GM18502 (cell line): ENCODE results near the gene FAM151A.

Source experiments
- ATAC-seq: cut with Tn5 transposase; IDR thresholded peaks from one replicate; pipeline ENCODE4 v1.9.1; 2021; ENCODE audit warnings: mild to moderate bottlenecking; ENCODE audit not compliant: unreplicated experiment, poor library complexity

Gene FAM151A

GRCh38 chr1:54604572-54605370 is 18.6 kb downstream of the FAM151A start:
- ATAC-seq = no peak

DNA sequence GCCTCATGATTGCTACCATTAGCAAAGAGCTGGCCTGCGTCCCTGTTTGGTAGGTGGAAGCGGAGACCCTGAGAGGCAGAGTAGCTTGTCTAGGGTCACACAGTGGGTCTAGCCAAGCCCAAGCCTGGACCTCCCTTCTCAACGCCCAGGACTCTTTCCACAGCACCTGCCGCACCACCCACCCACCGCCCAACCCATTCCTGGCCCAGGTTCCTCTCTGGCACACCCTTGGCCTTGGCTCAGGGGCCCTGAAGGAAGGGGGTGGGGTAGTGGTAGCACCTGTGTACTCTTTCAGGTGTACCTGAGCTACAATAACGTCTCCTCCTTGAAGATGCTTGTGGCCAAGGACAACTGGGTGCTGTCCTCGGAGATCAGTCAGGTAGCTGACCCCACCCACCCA is 19.3 kb downstream of the FAM151A start:
- ATAC-seq = no peak

DNA sequence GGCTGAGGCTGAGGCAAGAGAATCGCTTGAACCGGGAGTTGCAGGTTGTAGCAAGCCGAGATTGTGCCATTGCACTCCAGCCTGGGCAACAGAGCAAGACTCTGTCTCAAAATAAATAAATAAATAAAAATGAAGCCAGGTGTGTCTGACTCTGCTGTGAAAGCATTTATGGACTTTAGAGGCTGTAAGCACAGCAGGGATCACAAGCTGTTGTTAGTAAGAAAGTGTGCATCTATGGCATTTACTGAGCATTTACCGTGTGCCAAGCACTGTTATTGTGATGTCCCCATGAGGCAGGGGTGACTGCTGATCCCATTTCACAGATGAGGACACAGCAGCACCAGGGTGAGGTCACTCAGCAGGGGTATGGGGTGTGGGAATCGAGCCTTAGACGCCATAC is 20.1 kb downstream of the FAM151A start:
- ATAC-seq = no peak

GRCh38 chr1:54602554-54602953 is 20.8 kb downstream of the FAM151A start:
- ATAC-seq = no peak

- ATAC-seq = no peak
Measured at GRCh38 chr1:54601730-54602129, 21.6 kb downstream of the FAM151A start.

- ATAC-seq = no peak
Measured at GRCh38 chr1:54600947-54601721, 22.2 kb downstream of the FAM151A start.

GRCh38 chr1:54599211-54599823 is 24.0 kb downstream of the FAM151A start:
- ATAC-seq = no peak

DNA sequence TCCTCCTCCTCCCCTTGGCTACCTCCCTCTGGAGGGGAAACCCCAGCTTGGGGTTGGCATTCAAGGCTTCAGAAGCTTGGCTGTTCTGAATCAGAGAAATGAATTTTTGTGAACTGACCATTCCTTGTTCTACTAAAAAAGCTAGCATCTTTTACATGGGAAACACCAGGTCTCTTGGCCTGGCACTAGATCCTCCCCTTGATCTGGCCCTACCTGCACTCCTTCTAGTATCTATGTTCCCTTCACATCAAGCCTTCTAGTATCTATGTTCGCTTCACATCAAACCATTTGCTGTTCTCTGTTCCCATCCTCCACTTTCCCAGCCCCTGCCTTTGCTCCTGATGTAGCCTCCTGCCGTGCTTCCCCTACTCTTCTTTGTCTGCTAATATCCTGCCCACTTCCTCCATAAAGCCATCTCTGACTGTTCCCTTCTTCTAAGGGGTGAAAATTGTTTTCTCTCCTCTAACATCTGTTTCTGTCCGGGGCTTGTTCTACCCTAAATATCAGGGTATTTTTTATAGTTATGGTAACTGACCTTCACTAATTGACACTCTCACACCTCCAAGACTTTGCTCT is 25.8 kb downstream of the FAM151A start:
- no peak for ATAC-seq

DNA sequence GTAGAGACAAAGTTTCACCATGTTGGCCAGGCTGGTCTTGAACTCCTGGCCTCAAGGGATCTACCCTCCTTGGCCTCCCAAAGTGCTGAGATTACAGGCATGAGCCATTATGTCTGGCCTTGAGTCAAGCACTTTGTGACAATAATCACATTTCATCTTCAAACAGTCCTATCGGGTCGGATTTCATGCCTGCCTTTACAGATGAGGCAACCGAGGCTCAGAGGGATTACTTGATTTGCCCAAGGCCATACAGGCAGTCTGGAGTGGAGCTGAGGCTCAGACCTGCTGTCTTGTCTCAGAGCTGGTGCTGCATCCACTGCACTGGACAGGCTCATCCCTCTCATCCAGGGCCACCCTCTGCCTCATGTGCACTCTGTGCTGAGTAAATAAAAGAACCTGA is 26.6 kb downstream of the FAM151A start:
- ATAC-seq = no peak

DNA sequence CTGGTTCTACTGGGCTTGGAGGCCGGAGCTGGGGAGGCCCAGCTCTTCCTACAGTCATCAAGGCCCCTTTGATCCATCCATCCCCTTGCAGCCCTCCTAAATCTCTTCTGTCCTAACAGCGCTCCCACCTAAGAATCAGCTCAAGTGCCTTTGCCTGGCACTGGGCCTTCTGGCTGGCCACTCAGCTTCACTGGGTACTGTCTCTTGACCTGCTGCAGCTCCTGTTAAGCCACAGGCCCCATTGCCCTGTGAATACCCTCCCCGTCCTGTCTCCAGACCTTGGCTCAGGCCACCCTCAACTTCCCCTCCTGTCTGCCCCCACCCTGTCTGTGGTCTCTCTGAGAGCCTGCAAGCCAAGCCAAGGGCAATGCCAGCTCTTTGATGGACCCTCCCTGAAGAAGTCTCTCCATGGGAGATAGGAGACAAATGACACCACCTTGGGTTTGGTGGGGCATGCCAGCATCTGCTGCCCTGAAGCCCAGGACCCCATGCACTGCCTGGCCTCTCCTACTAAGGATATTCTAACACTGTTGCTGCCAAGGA is 27.3 kb downstream of the FAM151A start:
- ATAC-seq = no peak

DNA sequence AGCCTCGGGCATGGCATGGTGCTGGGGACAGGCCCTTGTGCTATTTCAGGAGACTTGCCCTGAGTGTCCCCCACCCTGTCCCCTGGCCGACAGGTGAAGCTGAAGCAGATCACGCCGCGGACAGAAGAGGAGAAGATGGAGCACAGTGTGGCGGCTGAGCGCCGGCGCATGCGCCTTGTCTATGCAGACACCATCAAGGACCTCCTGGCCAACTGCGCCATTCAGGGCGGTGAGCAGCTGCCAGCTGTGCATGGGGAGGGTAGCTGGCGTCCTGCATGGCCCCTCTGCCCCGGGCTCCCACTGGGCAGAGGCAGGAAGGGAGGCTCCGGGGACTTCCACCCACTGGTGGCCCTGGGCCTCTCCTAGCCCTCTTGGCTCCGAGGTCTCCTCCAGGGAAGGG is 28.9 kb downstream of the FAM151A start:
- ATAC-seq = no peak

DNA sequence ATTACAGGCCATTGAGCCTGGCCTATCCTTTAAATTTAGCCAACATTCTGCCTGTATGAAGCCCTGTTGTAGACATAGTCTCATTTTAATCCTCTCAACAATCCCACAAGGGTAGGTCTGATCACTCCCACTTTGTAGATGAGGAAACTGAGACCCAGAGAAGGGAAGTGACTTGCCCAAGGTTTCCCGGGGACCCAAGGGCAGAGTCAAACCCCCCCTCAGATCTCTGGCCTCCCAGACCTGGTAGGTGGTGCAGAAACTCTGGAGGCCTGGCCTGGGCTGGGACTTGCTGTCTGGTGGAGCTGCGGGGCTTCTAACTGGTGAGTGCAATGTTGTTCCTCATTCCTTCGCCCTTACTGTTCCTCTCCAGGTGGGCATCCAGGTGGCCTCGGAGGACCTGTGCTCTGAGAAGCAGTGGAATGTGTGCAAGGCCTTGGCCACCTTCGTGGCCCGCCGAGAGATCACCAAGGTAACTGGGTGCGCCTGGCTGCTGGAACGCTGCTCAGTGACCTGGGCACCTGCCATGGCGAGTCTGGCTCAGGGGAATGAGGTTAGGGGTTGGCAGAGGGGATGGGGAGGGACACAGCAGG is 29.7 kb downstream of the FAM151A start:
- ATAC-seq = no peak

DNA sequence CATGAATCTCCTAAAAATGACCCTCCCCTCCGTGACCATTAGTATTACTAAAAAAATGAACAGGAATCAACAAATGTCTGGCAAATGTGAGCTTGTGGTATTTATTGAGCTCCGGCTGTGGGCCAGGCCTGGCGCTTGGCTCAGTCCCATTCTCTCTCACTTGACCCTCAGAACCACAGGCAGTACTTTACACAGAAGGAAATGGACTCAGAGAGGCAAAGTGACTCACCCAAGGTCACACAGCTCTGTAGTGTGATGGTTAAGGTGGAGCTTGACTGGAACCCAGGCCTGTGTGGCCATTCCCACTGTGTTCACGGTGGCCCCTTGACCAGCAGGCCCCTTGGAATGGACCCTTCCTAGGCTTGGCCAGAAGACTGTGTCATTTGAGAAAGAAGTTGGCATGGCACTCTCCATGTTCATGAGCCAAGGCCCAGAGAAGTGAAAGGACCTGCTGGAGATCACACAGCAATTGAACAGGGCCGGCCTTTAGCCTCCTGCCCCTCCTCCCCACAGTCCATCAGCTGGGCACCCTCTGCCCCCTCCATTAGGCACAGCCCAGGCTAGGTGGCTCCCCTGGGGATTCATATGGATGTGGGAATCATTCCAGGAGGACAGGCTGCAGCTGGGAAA is 32.1 kb downstream of the FAM151A start:
- ATAC-seq = no peak

DNA sequence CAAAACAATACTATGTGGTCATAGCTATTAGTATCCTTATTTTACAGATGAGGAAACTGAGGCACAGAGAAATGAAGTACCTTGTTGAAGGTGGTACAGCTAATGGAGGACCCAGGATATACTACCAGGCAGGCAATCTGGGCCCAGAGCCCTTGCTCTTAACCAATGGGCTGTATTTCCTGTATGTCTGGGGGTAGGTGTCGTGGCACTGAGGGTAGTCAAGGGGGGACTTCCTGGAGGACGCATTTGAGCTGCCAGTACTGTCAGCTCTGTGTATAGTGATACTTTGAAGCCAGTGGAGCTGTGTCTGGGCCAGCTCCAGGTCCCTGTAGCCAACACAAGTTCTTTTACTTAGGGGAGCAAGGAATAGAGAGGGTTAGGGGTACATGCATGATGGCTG is 34.9 kb downstream of the FAM151A start:
- ATAC-seq = no peak

DNA sequence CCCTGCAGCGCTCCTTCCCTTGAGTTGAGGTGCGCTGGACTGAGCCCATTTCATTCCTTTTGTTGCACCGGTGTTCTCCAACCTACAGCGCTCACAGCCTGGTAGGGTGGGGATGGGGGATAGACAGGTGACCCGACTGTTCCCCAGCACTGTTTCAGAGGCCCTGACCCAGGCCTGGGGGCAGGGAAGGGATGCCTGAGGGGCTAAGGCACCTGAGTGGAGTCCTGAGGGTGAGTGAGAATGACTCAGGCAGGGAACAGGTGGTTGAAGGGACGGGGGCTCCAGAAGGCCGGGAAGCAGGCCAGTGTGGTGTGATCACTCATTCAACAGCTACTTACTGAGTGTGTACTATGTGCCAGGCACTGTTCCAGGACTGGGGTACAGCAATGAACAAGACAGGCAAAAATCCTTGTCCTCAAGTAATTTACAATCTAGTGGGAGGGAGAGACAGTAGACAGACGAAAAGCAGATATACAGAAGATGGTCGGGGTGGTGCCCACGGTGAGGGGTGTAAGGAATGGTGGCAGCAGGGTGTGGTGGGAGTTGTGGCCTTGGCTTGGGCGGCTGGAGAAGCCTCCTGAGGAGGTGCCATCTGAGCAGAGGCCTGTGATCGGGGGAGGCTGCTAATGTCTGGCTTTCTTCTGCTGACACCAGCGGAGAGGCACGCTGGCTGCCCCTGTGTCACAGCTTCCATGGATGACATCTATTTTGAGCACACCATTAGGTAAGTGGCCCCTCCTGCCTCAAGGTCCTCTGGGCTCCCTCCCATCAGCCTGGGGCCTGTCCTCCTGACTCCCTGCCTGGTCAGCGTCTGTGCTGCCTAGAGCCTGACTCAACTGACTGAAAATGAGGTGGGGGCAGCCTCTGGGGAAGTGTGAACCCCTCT is 37.9 kb downstream of the FAM151A start:
- ATAC-seq = no peak

DNA sequence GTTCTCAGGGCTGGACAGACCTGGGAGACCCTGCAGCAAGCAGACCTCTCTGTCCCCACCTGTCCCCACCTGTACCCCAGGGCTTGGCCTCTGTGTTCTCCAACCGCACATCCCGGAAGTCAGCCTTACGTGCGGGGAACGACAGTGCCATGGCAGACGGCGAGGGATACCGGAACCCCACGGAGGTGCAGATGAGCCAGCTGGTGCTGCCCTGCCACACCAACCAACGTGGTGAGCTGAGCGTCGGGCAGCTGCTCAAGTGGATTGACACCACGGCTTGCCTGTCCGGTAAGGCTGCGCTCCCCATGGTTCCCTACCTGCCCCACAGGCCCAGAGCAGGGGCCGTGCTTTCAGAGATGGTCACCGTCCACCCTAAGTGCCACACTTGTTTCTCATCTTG is 38.8 kb downstream of the FAM151A start:
- ATAC-seq = no peak

DNA sequence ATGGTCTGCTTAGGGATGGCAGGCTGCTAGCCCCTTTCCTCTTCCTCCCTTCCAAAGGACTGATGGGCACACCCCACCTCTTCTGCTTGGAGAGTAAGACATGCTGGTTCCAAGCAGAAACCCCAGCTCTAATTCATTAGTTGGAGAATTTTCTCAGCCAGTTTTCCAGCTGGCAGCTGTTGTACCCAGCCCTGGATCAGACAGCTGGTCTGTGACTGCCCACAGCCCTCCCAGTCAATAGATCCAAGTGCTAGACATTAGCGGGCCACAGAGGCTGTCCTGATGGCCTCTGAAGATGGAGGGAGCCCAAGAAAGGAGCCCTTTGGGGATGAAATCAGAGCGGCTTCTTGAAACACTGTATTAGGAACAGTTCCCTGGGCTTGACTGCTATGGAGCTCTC is 39.5 kb downstream of the FAM151A start:
- ATAC-seq = no peak

DNA sequence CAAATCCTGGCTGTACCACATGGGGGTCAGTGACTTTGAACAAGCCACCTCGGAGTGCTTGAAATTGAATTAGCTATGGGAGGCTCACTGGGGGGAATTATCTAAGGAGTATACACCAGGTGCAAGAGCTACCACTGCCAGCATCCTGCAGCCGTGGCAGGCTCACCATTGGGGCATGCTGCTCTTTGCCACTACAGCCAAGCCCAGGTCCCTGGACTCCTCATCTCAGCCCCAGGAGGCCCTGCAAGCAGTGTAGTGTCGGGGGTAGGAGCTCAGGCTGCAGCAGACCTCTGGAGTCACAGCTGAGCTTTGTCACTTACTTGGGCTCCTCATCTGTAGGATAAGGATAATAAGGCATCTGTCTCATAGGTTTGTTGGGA is 40.0 kb downstream of the FAM151A start:
- no peak for ATAC-seq
